Activated CD4-positive, alpha-beta T cell treated with anti-CD3 and anti-CD28 coated beads, Interleukin-2, amount 50 U/mL, for 1 hour (primary cell): Measurements from ENCODE around the gene ADH1A.
"Not testable (repeated sequence)": the region's sequence is repeated elsewhere in the genome, so short reads cannot be mapped to it uniquely, and the experiment has no call there.

Source experiments
- DNase-seq: peaks from one replicate; pipeline ENCODE4 v3.0.0-alpha.2; 2020

The ADH1A gene

GRCh38 chr4:99290848-99291786, at the start of gene ADH1A:
Gene ADH1A (minus strand): TSS chr4:99290985. CDS start chr4:99290914, 71 bp downstream.
- no peak for DNase-seq

GRCh38 chr4:99339172-99339571, 48.4 kb upstream of the ADH1A start:
- no peak for DNase-seq

GRCh38 chr4:99336553-99336952, 45.8 kb upstream of the ADH1A start:
- no peak for DNase-seq

GRCh38 chr4:99334880-99335279, 44.1 kb upstream of the ADH1A start:
- DNase-seq = no peak

GRCh38 chr4:99330648-99331047, 39.9 kb upstream of the ADH1A start:
- no peak for DNase-seq

- DNase-seq = no peak
Observed at GRCh38 chr4:99329876-99330275, 39.1 kb upstream of the ADH1A start.

- DNase-seq = no peak
Observed at GRCh38 chr4:99324979-99325378, 34.2 kb upstream of the ADH1A start.

GRCh38 chr4:99324361-99324760, 33.6 kb upstream of the ADH1A start:
- no peak for DNase-seq

GRCh38 chr4:99323756-99324155, 33.0 kb upstream of the ADH1A start:
- no peak for DNase-seq

- DNase-seq = no peak
Observed at GRCh38 chr4:99321241-99322191, 30.7 kb upstream of the ADH1A start, which contains the start of gene ADH1B. Gene ADH1B (minus strand): TSS chr4:99321401. CDS start chr4:99321331, 70 bp downstream.

GRCh38 chr4:99317811-99318210, 27.0 kb upstream of the ADH1A start:
- DNase-seq = not testable (repeated sequence)

GRCh38 chr4:99317354-99317753, 26.6 kb upstream of the ADH1A start:
- no peak for DNase-seq

GRCh38 chr4:99315839-99316238, 25.1 kb upstream of the ADH1A start:
- no peak for DNase-seq

GRCh38 chr4:99314211-99314610, 23.4 kb upstream of the ADH1A start:
- no peak for DNase-seq

- no peak for DNase-seq
Observed at GRCh38 chr4:99310389-99310788, 19.6 kb upstream of the ADH1A start.

GRCh38 chr4:99305638-99306400, 15.0 kb upstream of the ADH1A start:
- DNase-seq = no peak

- no peak for DNase-seq
Observed at GRCh38 chr4:99301376-99302164, 10.8 kb upstream of the ADH1A start.

- no peak for DNase-seq
Observed at GRCh38 chr4:99300934-99301333, 10.1 kb upstream of the ADH1A start.

GRCh38 chr4:99293357-99293756, 2.6 kb upstream of the ADH1A start:
- no peak for DNase-seq

- DNase-seq = no peak
Observed at GRCh38 chr4:99285387-99285786, 5.4 kb downstream of the ADH1A start.

- DNase-seq = no peak
Observed at GRCh38 chr4:99282731-99283130, 8.1 kb downstream of the ADH1A start.

GRCh38 chr4:99281261-99281660, 9.5 kb downstream of the ADH1A start:
- DNase-seq = no peak
